HFF-Myc (cell line): ENCODE measurements around the gene PPP1R1C.

ENCODE experiments used
- DNase-seq: peaks from one replicate; pipeline ENCODE4 v3.0.0-alpha.2; 2011; ENCODE audit warnings: low read depth; ENCODE audit errors: extremely low read depth
- H3K4me3 ChIP-seq: replicated peaks from 2 replicates; pipeline ENCODE4 v1.5.1; 2011; ENCODE audit warnings: low read depth, mild to moderate bottlenecking, control low read depth, low read length
- CTCF ChIP-seq: IDR thresholded peaks from 2 replicates; pipeline ENCODE4 v1.5.1; 2012; ENCODE audit warnings: mild to moderate bottlenecking, low read depth, low read length, control low read depth; ENCODE audit errors: missing control alignments

Gene PPP1R1C

DNA sequence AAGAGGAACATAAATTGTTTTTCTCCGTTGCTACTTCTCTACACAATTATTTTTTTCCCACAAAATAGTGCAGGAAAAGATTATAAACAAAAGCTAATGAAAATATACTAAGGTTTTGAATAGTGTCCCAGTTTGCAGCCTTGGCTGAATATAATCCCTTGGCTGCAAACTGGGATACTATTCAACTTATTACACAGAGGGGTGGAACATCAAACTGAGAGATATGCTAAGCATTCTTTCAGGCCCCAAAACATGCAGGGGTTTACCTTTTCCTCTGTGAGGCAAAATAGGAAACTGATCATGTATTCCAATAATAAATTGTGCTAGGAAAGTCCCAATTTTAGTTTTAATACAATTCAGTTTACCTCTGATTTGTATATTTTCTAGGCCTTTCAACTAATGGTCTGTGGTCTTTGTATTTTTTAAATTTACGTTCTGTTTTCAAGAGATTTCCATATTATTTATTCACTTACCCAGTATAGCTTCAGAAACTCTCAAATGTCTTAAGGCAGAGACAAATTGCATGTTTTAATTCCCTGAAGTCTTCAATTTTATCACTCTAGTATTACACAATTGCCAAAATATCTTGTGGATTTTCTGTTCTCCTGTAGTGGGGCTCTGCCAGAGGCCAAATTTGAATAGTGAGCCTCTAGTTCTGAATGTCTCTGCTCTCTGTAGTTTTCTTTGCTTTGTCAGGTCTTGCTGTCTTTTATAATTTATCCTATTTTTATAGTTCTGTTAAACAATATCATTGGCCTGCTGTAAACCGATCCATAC lies 63.9 kb downstream of the PPP1R1C start:
- no peak overlapping the region for H3K4me3 ChIP-seq
- TF ChIP-seq CTCF, result no peak
- DNase-seq, result no peak

GRCh38 chr2:182050333-182051135 lies 64.9 kb downstream of the PPP1R1C start:
- TF ChIP-seq CTCF, result no peak
- no peak for DNase-seq
- no peak overlapping the region for H3K4me3 ChIP-seq

DNA sequence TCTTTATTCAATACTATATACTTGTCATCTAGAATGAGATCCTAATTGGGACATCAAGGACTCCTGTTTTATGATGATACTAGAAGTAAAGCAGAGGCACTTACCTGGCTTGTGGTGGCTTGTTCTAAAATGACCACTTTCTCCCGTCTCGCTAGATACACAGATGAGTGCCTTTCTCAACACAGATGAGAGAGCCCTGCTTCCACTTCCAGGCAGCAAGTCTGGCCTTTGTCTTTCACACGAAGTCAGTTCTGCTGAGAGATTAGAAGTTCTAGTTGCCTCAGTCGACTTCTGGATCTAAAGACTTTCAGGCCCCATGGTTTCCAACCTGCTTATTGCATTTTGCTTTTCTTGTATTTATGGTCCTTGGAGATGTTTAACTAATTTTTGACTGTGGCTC lies 70.3 kb downstream of the PPP1R1C start:
- no peak for DNase-seq
- no peak overlapping the region for H3K4me3 ChIP-seq
- no peak for TF ChIP-seq CTCF

DNA sequence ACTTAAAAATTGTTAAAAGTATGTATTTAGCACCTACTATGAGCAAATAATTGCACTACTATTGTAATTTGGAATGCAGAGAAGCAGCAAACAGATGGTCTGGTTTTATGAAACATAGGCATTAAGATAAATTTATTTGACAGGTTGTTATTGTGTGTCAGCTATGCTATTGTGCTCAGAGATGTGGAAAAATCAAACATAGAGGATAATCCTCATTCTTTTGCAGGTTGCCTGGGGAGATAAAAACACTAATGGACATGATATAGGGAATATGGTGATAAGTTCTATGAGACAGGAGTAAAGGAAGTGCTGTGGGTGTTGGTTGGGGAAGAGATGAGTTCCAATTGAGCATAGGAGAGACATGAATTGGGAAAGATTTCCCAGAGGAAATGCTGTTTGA lies 71.3 kb downstream of the PPP1R1C start:
- no peak overlapping the region for H3K4me3 ChIP-seq
- DNase-seq, result no peak
- no peak for TF ChIP-seq CTCF

GRCh38 chr2:182058056-182058455 lies 72.4 kb downstream of the PPP1R1C start:
- no peak overlapping the region for H3K4me3 ChIP-seq
- no peak for DNase-seq
- TF ChIP-seq CTCF, result no peak

DNA sequence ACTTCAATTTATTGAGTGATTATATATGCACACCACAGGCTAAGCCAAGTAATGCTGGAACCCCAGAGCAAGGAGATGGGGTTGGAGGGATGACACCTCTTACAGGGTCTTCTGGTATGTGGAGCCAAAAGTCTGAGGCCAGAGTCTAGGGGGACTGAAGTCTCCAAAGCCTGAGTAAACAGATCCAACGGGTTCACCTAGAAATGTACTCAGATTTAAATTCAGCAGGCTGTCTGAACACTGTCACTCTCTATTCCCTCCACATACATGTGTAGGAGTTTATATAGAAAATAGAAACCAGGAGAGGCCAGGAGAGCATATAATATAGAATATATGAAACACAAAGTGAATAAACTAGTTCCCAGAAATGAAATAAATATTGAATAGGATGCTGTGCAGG lies 76.1 kb downstream of the PPP1R1C start:
- no peak for DNase-seq
- H3K4me3 ChIP-seq, result no peak overlapping the region
- TF ChIP-seq CTCF, result no peak
